ENCODE measurements around the gene PHF2. TPM values are rescaled to one million over a fixed set of nuclear protein-coding genes. Genes with fewer than 3 reads are reported as not detected.
A peak's percentile ranks its signal among the peaks of the same experiment; 100 is the strongest.

PHF2 gene
- total and polyA plus RNA-seq, 7 donors: 10.9 to 31.9 (median 21.4) TPM

- 1% methylated on average over 26 of the region's 26 CpGs for WGBS, 2 donors
- intact Hi-C loops (cut with DNase I): no loop called here
- DNase-seq: no peak
- H3K4me1 ChIP-seq: peaks cover 0 to 51% (median 45%) of the 10 kb centered on the region in 4 donors
- H3K27ac ChIP-seq: peak overlapping the region; percentile 91 to 98 (median 95)
- TF ChIP-seq POLR2A (IDR thresholded peaks at IDR 0.05) (peak in 1 of 2 donors; percentile 20), EP300 (IDR thresholded peaks at IDR 0.05) (no peak), POLR2AphosphoS5 (IDR thresholded peaks at IDR 0.05) (peak in 3 of 4 donors; percentile 15 to 52 (median 37))
- H3K36me3 ChIP-seq: no peaks in the 10 kb centered on the region
- no peaks in the 10 kb centered on the region for H3K9me3 ChIP-seq
- peak overlapping the region; percentile 71 to 96 (median 84) for H3K4me3 ChIP-seq
- no peaks in the 10 kb centered on the region for H3K27me3 ChIP-seq
These were observed 557 bp upstream of the PHF2 start for GRCh38 chr9:93575796-93576257.

- TF ChIP-seq CTCF (IDR thresholded peaks at IDR 0.05) (no peak), EP300 (IDR thresholded peaks at IDR 0.05) (no peak), POLR2A (IDR thresholded peaks at IDR 0.05) (no peak), POLR2AphosphoS5 (IDR thresholded peaks at IDR 0.05) (no peak)
- Histone ChIP-seq H3K4me1 (peaks cover 0 to 66% (median 56%) of the 10 kb centered on the region in 4 donors), H3K9me3 (no peaks in the 10 kb centered on the region), H3K27ac (peak overlapping the region; percentile 80 to 98 (median 95)), H3K4me3 (peak overlapping the region; percentile 49 to 96 (median 84)), H3K36me3 (no peaks in the 10 kb centered on the region), H3K27me3 (no peaks in the 10 kb centered on the region)
- intact Hi-C loops (cut with DNase I): no loop called here
- 1 to 3% methylated on average over 74 of the region's 74 CpGs for WGBS, 2 donors
- no peak for DNase-seq
These were observed 942 bp downstream of the PHF2 start for GRCh38 chr9:93577078-93577974.

- WGBS, 2 donors: 67 to 76% methylated on average over 13 of the region's 13 CpGs
- H3K27ac ChIP-seq: peak overlapping the region; percentile 80 to 98 (median 95)
These were observed 1.7 kb downstream of the PHF2 start for GRCh38 chr9:93577975-93578682.

GRCh38 chr9:93578844-93579243 lies 2.5 kb downstream of the PHF2 start:
- WGBS, 2 donors: 79 to 89% methylated on average over 5 of the region's 5 CpGs
- Histone ChIP-seq H3K4me3 (no peak overlapping the region), H3K4me1 (peaks cover 0 to 69% (median 60%) of the 10 kb centered on the region in 4 donors), H3K36me3 (no peaks in the 10 kb centered on the region), H3K9me3 (no peaks in the 10 kb centered on the region), H3K27ac (peak overlapping the region; percentile 80 to 98 (median 95)), H3K27me3 (no peaks in the 10 kb centered on the region)
- intact Hi-C loops (cut with DNase I): no loop called here
- no peak for DNase-seq
- TF ChIP-seq POLR2AphosphoS5 (IDR thresholded peaks at IDR 0.05) (no peak), POLR2A (IDR thresholded peaks at IDR 0.05) (no peak), CTCF (IDR thresholded peaks at IDR 0.05) (no peak), EP300 (IDR thresholded peaks at IDR 0.05) (no peak)

More at GRCh38 chr9:93577975-93578682, 1.7 kb downstream of the PHF2 start:
- Histone ChIP-seq H3K9me3 (no peaks in the 10 kb centered on the region), H3K4me3 (peak overlapping the region; percentile 49 to 96 (median 84)), H3K27me3 (no peaks in the 10 kb centered on the region), H3K4me1 (peaks cover 0 to 69% (median 60%) of the 10 kb centered on the region in 4 donors), H3K36me3 (no peaks in the 10 kb centered on the region)
- intact Hi-C loops (cut with DNase I): no loop called here
- no peak for TF ChIP-seq CTCF (IDR thresholded peaks at IDR 0.05)
- no peak for TF ChIP-seq POLR2A (IDR thresholded peaks at IDR 0.05)
- no peak for TF ChIP-seq EP300 (IDR thresholded peaks at IDR 0.05)
- TF ChIP-seq POLR2AphosphoS5 (IDR thresholded peaks at IDR 0.05): no peak
- DNase-seq: no peak

All from sigmoid colon (tissue), 7 donors.